Neuronal stem cell (in vitro differentiated cells): ENCODE data around the gene FHIT.

Source experiments
- DNase-seq: peaks from one replicate; pipeline ENCODE4 v3.0.0-alpha.2; 2013; ENCODE audit warnings: low spot score
- H2AFZ ChIP-seq: one replicate; pipeline ENCODE4 v1.6.1; 2013; ENCODE audit warnings: mild to moderate bottlenecking, low read length, inconsistent platforms
- H2AK5ac ChIP-seq: 2 replicates; pipeline ENCODE4 v1.6.1; 2013; ENCODE audit warnings: low read depth, mild to moderate bottlenecking, inconsistent platforms, low read length, moderate library complexity, mixed read lengths
- H2BK120ac ChIP-seq: 2 replicates; pipeline ENCODE4 v1.6.1; 2013; ENCODE audit warnings: low read depth, mild to moderate bottlenecking, inconsistent platforms, low read length, moderate library complexity, mixed read lengths
- H2BK12ac ChIP-seq: one replicate; pipeline ENCODE4 v1.6.1; 2013; ENCODE audit warnings: low read length, inconsistent platforms
- H2BK15ac ChIP-seq: 2 replicates; pipeline ENCODE4 v1.6.1; 2013; ENCODE audit warnings: mild to moderate bottlenecking, low read length, inconsistent platforms, mixed read lengths
- H2BK5ac ChIP-seq: one replicate; pipeline ENCODE4 v1.6.1; 2013; ENCODE audit warnings: inconsistent platforms, mild to moderate bottlenecking, low read length, moderate library complexity
- H3K14ac ChIP-seq: one replicate; pipeline ENCODE4 v1.6.1; 2013; ENCODE audit warnings: low read length, inconsistent platforms
- H3K18ac ChIP-seq: 2 replicates; pipeline ENCODE4 v1.6.1; 2013; ENCODE audit warnings: low read length, inconsistent platforms
- H3K23ac ChIP-seq: 2 replicates; pipeline ENCODE4 v1.6.1; 2013; ENCODE audit warnings: low read depth, mild to moderate bottlenecking, mixed read lengths, low read length, inconsistent platforms; ENCODE audit not compliant: poor library complexity
- H3K27ac ChIP-seq: replicated peaks from 3 replicates; pipeline ENCODE4 v1.5.1; 2013; ENCODE audit warnings: low read length, inconsistent platforms
- H3K27me3 ChIP-seq, 3 experiments: 2 replicates each; pipeline ENCODE4 v1.6.1; 2013; ENCODE audit warnings: low read length in 3 of 3, mild to moderate bottlenecking in 2 of 3, inconsistent platforms in 1 of 3, low read depth in 1 of 3, mixed read lengths in 1 of 3, moderate library complexity in 1 of 3; ENCODE audit not compliant: control insufficient read depth in 3 of 3, insufficient read depth in 3 of 3
- H3K36me3 ChIP-seq, 2 donors: replicated peaks in 1 of 2; 2 replicates each; pipeline ENCODE4 v1.6.1; 2013; ENCODE audit warnings: low read length in 2 of 2; ENCODE audit not compliant: control insufficient read depth in 2 of 2, insufficient read depth in 2 of 2
- H3K4ac ChIP-seq: 2 replicates; pipeline ENCODE4 v1.6.1; 2013; ENCODE audit warnings: inconsistent platforms, mild to moderate bottlenecking, low read length, moderate library complexity
- H3K4me1 ChIP-seq, 2 donors: 1 replicate in 1 of 2; 2 replicates in 1 of 2; pipeline ENCODE4 v1.6.1; 2013; ENCODE audit warnings: low read length in 2 of 2, low read depth in 1 of 2; ENCODE audit not compliant: control insufficient read depth in 2 of 2, insufficient read depth in 1 of 2
- H3K4me2 ChIP-seq: one replicate; pipeline ENCODE4 v1.6.1; 2013; ENCODE audit warnings: mild to moderate bottlenecking, low read length, inconsistent platforms; ENCODE audit not compliant: insufficient read depth, poor library complexity, severe bottlenecking
- H3K4me3 ChIP-seq, 2 donors: 2 replicates each; pipeline ENCODE4 v1.5.1; 2013; ENCODE audit warnings: low read length in 2 of 2, mild to moderate bottlenecking in 2 of 2, inconsistent platforms in 1 of 2, moderate library complexity in 1 of 2
- H3K79me1 ChIP-seq: one replicate; pipeline ENCODE4 v1.6.1; 2013; ENCODE audit warnings: low read depth, mild to moderate bottlenecking, inconsistent platforms, low read length, moderate library complexity
- H3K9ac ChIP-seq: one replicate; pipeline ENCODE4 v1.6.1; 2013; ENCODE audit warnings: mild to moderate bottlenecking, low read depth, low read length, inconsistent platforms; ENCODE audit not compliant: poor library complexity
- H3K9me3 ChIP-seq, 2 donors: replicated peaks in 1 of 2; 2 replicates each; pipeline versions ENCODE3 to v1.6.1; 2013; ENCODE audit warnings: low read length in 2 of 2, mild to moderate bottlenecking in 2 of 2, inconsistent platforms in 1 of 2, low read depth in 1 of 2, mixed read lengths in 1 of 2, moderate library complexity in 1 of 2; ENCODE audit not compliant: control insufficient read depth in 2 of 2, insufficient read depth in 1 of 2
- H4K8ac ChIP-seq: one replicate; pipeline ENCODE4 v1.6.1; 2013; ENCODE audit warnings: low read depth, mild to moderate bottlenecking, inconsistent platforms, low read length, moderate library complexity
- H4K91ac ChIP-seq: one replicate; pipeline ENCODE4 v1.6.1; 2013; ENCODE audit warnings: low read length, low read depth, mild to moderate bottlenecking, inconsistent platforms; ENCODE audit not compliant: poor library complexity
- WGBS, 2 donors: extraction: QIAGEN DNeasy Blood & Tissue Kit; methylation state at CpG; one replicate each; pipeline ENCODE4 v1.1.7; 2013; ENCODE audit warnings: missing lambda C conversion rate in 2 of 2, mixed read lengths in 1 of 2; ENCODE audit not compliant: insufficient read length in 2 of 2, insufficient replicate concordance in 1 of 2; ENCODE audit errors: extremely low coverage in 2 of 2; 5-methylcytosine and 5-hydroxymethylcytosine counted together

FHIT gene

GRCh38 chr3:60298141-60298540 is 953.1 kb downstream of the FHIT start:
- Histone ChIP-seq H3K9me3 (no peaks in the 10 kb centered on the region), H3K79me1 (no peaks in the 10 kb centered on the region)

GRCh38 chr3:60294181-60294580 is 957.1 kb downstream of the FHIT start:
- Histone ChIP-seq H2BK5ac (no peak overlapping the region), H3K4ac (no peak overlapping the region), H3K4me2 (no peak overlapping the region), H3K4me1 (no peaks in the 10 kb centered on the region), H2BK120ac (no peak overlapping the region), H2AFZ (no peak overlapping the region), H4K8ac (no peak overlapping the region), H3K18ac (no peak overlapping the region), H3K9ac (no peak overlapping the region), H3K23ac (no peak overlapping the region), H3K36me3 (no peaks in the 10 kb centered on the region), H2BK12ac (no peak overlapping the region), H3K27me3 (no peaks in the 10 kb centered on the region), H3K14ac (no peak overlapping the region), H3K27ac (no peak overlapping the region), H2BK15ac (no peak overlapping the region), H2AK5ac (no peak overlapping the region), H3K9me3 (no peaks in the 10 kb centered on the region), H3K4me3 (no peak overlapping the region), H3K79me1 (no peaks in the 10 kb centered on the region), H4K91ac (no peak overlapping the region)
- no peak for DNase-seq
- no CpG with 5 or more reads among the region's 3 CpGs for WGBS, 2 donors

More at GRCh38 chr3:60298141-60298540, 953.1 kb downstream of the FHIT start:
- no peak for DNase-seq
- Histone ChIP-seq H3K27ac (no peak overlapping the region), H4K91ac (no peak overlapping the region), H3K36me3 (no peaks in the 10 kb centered on the region), H3K27me3 (no peaks in the 10 kb centered on the region), H2BK12ac (no peak overlapping the region), H3K14ac (no peak overlapping the region), H2BK120ac (no peak overlapping the region), H3K9ac (no peak overlapping the region), H2BK5ac (no peak overlapping the region), H2BK15ac (no peak overlapping the region), H3K4me2 (no peak overlapping the region), H2AFZ (no peak overlapping the region), H4K8ac (no peak overlapping the region), H3K23ac (no peak overlapping the region), H3K4me1 (no peaks in the 10 kb centered on the region), H3K18ac (no peak overlapping the region), H3K4me3 (no peak overlapping the region), H3K4ac (no peak overlapping the region), H2AK5ac (no peak overlapping the region)
- WGBS, 2 donors, result no CpG with 5 or more reads among the region's 3 CpGs

- H4K91ac ChIP-seq, result no peak overlapping the region
- no peak overlapping the region for H2BK5ac ChIP-seq
- no peak overlapping the region for H2AFZ ChIP-seq
- no peaks in the 10 kb centered on the region for H3K36me3 ChIP-seq
- H3K9me3 ChIP-seq, result no peaks in the 10 kb centered on the region
- H3K23ac ChIP-seq, result no peak overlapping the region
- no peak overlapping the region for H2AK5ac ChIP-seq
- no peak overlapping the region for H3K9ac ChIP-seq
- no peak overlapping the region for H3K14ac ChIP-seq
- H3K4me3 ChIP-seq, result no peak overlapping the region
- H3K27ac ChIP-seq, result no peak overlapping the region
- no peaks in the 10 kb centered on the region for H3K27me3 ChIP-seq
- H2BK120ac ChIP-seq, result no peak overlapping the region
- WGBS, 2 donors, result no CpG with 5 or more reads among the region's 6 CpGs
- H3K79me1 ChIP-seq, result no peaks in the 10 kb centered on the region
- no peak overlapping the region for H2BK15ac ChIP-seq
- no peak overlapping the region for H3K4ac ChIP-seq
- no peak overlapping the region for H3K18ac ChIP-seq
- H4K8ac ChIP-seq, result no peak overlapping the region
- H2BK12ac ChIP-seq, result no peak overlapping the region
- no peak overlapping the region for H3K4me2 ChIP-seq
- no peaks in the 10 kb centered on the region for H3K4me1 ChIP-seq
- no peak for DNase-seq
These were observed 960.1 kb downstream of the FHIT start for GRCh38 chr3:60291115-60291514.

DNA sequence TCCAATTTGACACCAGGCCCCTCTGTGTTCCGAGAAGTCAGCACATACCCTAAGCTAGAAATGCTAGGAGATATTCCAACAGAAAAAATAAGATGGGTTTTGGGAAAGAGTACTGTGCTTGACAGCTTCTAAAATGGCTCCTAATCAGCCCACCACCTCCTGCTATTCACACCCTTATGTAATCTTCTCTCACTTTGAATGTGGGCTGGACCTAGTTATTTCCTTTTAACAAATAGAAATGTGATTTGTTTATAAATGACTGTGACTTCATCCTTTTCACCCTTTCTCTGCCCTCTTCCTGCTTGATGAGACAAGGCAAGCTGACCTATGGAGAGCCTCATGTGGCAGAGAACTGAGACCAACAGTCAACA is 961.1 kb downstream of the FHIT start:
- H3K4me2 ChIP-seq, result no peak overlapping the region
- no peak overlapping the region for H3K4ac ChIP-seq
- no peak overlapping the region for H2BK15ac ChIP-seq
- no peak overlapping the region for H2BK5ac ChIP-seq
- no peak overlapping the region for H3K27ac ChIP-seq
- no CpG with 5 or more reads among the region's 1 CpG for WGBS, 2 donors
- no peak overlapping the region for H2AK5ac ChIP-seq
- H3K4me3 ChIP-seq, result no peak overlapping the region
- H3K23ac ChIP-seq, result no peak overlapping the region
- no peak for DNase-seq
- H3K14ac ChIP-seq, result no peak overlapping the region
- no peak overlapping the region for H2BK12ac ChIP-seq
- no peaks in the 10 kb centered on the region for H3K36me3 ChIP-seq
- H2BK120ac ChIP-seq, result no peak overlapping the region
- no peak overlapping the region for H3K9ac ChIP-seq
- no peaks in the 10 kb centered on the region for H3K4me1 ChIP-seq
- H3K18ac ChIP-seq, result no peak overlapping the region
- peaks cover 0 to 2% of the 10 kb centered on the region in 2 donors for H3K9me3 ChIP-seq
- no peak overlapping the region for H4K91ac ChIP-seq
- no peaks in the 10 kb centered on the region for H3K79me1 ChIP-seq
- H4K8ac ChIP-seq, result no peak overlapping the region
- H3K27me3 ChIP-seq, result peaks cover 0 to 2% (median 0%) of the 10 kb centered on the region in 3 experiments
- H2AFZ ChIP-seq, result peak overlapping the region; percentile 16
